Spleen (tissue), 11 donors: ENCODE results near the gene SH3RF3. TPM values are rescaled to one million over a fixed set of nuclear protein-coding genes. Genes with fewer than 3 reads are reported as not detected.

Experiments
- DNase-seq: peaks from one replicate; pipeline ENCODE4 v3.0.0-alpha.2; 2020
- H3K27ac ChIP-seq, 8 donors: fragments of 200-600 bp; sonication (generic) in 7 of 8; 1 replicate in 4 of 8; 2 replicates in 4 of 8; pipeline versions ENCODE4 v1.5.0 to v1.8.0; 2016 to 2021; ENCODE audit warnings: inconsistent platforms in 4 of 8, mild to moderate bottlenecking in 4 of 8, moderate library complexity in 1 of 8
- H3K27me3 ChIP-seq, 7 donors: fragments of 200-600 bp; sonication (generic) in 6 of 7; replicated peaks in 1 of 7; 1 replicate in 4 of 7; 2 replicates in 3 of 7; pipeline versions ENCODE4 v1.5.0 to v1.8.0; 2016 to 2021; ENCODE audit warnings: inconsistent platforms in 3 of 7, mild to moderate bottlenecking in 1 of 7
- H3K36me3 ChIP-seq, 6 donors: fragments of 200-600 bp; sonication (generic) in 5 of 6; 1 replicate in 4 of 6; 2 replicates in 2 of 6; pipeline versions ENCODE4 v1.5.0 to v1.8.0; 2016 to 2021; ENCODE audit warnings: inconsistent platforms in 2 of 6
- H3K4me1 ChIP-seq, 6 donors: fragments of 200-600 bp; sonication (generic) in 5 of 6; 1 replicate in 3 of 6; 2 replicates in 3 of 6; pipeline versions ENCODE4 v1.5.0 to v1.8.0; 2016 to 2021; ENCODE audit warnings: inconsistent platforms in 3 of 6
- H3K4me3 ChIP-seq, 8 donors: fragments of 200-600 bp; sonication (generic) in 7 of 8; 1 replicate in 4 of 8; 2 replicates in 4 of 8; pipeline versions ENCODE4 v1.5.0 to v1.8.0; 2016 to 2021; ENCODE audit warnings: inconsistent platforms in 4 of 8, mild to moderate bottlenecking in 4 of 8, moderate library complexity in 2 of 8
- H3K9me3 ChIP-seq, 8 donors: fragments of 200-600 bp; sonication (generic) in 7 of 8; 1 replicate in 4 of 8; 2 replicates in 4 of 8; pipeline versions ENCODE4 v1.5.0 to v1.8.0; 2016 to 2021; ENCODE audit warnings: inconsistent platforms in 4 of 8
- POLR2A ChIP-seq, 3 donors: fragments of 450-650 bp; IDR thresholded peaks; one replicate each; pipeline ENCODE4 v1.5.1; 2017; ENCODE audit warnings: antibody characterized with exemption in 3 of 3, mild to moderate bottlenecking in 1 of 3
- POLR2AphosphoS5 ChIP-seq, 3 donors: sonication (generic); formaldehyde crosslinking; IDR thresholded peaks; one replicate each; pipeline ENCODE4 v1.5.1; 2017; ENCODE audit warnings: antibody characterized with exemption in 3 of 3
- WGBS, 5 donors: extraction: QIAGEN DNeasy Blood & Tissue Kit in 3 of 5; methylation state at CpG; one replicate each; pipeline versions ENCODE4 v1.1.5 to v1.1.7; 2013 to 2018; 5-methylcytosine and 5-hydroxymethylcytosine counted together
- intact Hi-C: fragments of 100-400 bp; cut with DNase I; formaldehyde crosslinking; loops from one replicate; pipeline ENCODE4 v1.15.0; 2023; ENCODE audit warnings: low total_unique reads
- polyA plus RNA-seq, 3 donors: library from polyadenylated mRNA; stranded (reverse); fragments of 200-250 nt; gene quantifications; one replicate each; pipeline ENCODE4 v1.2.1, GENCODE V29; 2013
- total RNA-seq, 7 donors: library from RNA; depleted of rRNA in 3 of 7; stranded (reverse); fragments of >200 nt in 3 of 7; fragmentation: NEBNext Ultra II Directional in 4 of 7; extraction: Animal tissue kit (Norgen Biotek cat#: 25700) in 4 of 7; gene quantifications; one replicate each; pipeline versions ENCODE4 v1.1.0 to v1.2.1, GENCODE V29; 2016 to 2021
- TF ChIP-seq, protein P1 (sequence below), 11 experiments: fragments of 200-600 bp in 7 of 11; fragments of 450-650 bp in 4 of 11; sonication (generic) in 4 of 11; IDR thresholded peaks in 8 of 11; conservative IDR thresholded peaks in 3 of 11; 1 replicate in 7 of 11; 2 replicates in 4 of 11; pipeline versions ENCODE4 v1.4.0 to v1.8.0; 2016 to 2021; ENCODE audit warnings: antibody characterized with exemption in 11 of 11, inconsistent platforms in 4 of 11, mild to moderate bottlenecking in 1 of 11
- donor health status: healthy with polysubstance abuse.
- donor health status: DM: no; HTN: no; CAD: no; lungs with moderate emphysema.
- donor health status: DM: no; HTN: no; CAD: no.
- donor health status: Bipolar disorder and iron deficiency.
- donor health status: healthy.
- donor health status: DM: no; HTN: no; CAD: no.
- donor health status: DM: yes; HTN: yes; CAD: no.

Gene SH3RF3
- total and polyA plus RNA-seq, 10 donors = 1.3 to 7.6 (median 4.7) TPM

DNA sequence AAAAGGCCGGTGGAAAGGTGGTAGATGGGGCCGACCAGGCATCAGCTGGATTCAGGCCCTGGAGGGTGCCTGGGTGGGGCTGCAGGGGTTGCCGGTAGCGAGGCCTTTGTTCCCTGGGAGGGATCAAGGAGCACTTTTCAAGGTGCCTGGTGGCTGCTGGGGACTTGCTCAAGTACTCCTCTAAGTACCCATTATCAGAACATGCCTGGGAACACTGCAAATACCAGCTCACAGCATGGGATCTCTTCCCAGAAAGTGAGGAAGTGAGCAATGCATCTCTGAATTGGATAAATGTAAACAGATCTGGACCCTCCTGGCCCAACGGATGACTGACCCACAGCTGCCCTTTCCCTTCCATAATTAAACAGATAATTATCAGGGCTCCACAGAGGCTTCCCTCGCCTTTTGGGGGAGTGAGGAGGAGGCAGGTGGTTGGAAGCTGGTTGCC, 210.5 kb downstream of the SH3RF3 start:
- peaks cover 0 to 5% (median 0%) of the 10 kb centered on the region in 7 donors for H3K27me3 ChIP-seq

DNA sequence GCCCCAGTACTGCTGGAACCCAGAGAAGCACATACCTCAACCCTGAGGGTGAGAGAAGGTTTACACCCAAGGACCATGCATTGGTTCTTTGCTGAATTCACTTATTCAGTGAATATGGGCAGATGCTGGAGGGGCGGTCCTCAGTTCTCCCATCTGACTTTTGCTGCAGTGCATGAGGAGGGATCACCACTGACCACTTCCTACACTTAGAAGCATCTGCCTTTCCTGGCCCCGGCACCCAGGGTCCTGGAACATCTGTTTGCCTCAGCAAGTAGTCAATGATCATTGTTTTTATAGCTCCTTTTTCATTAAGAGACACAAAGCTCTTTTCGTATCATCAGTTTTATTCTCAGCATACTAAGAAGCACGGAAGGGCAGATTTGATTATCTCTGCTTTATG, 211.4 kb downstream of the SH3RF3 start:
- DNase-seq = no peak
- intact Hi-C loops = no loop called here
- Histone ChIP-seq H3K4me3 (no peak overlapping the region), H3K27ac (no peak overlapping the region), H3K27me3 (peaks cover 0 to 5% (median 0%) of the 10 kb centered on the region in 7 donors), H3K4me1 (peaks cover 0 to 16% (median 12%) of the 10 kb centered on the region in 6 donors), H3K9me3 (no peaks in the 10 kb centered on the region), H3K36me3 (no peaks in the 10 kb centered on the region)
- 77 to 98% (median 92%) methylated on average over 4 of the region's 4 CpGs for WGBS, 5 donors
- TF ChIP-seq POLR2A (IDR thresholded peaks at IDR 0.05) (no peak), POLR2AphosphoS5 (IDR thresholded peaks at IDR 0.05) (no peak)
- TF ChIP-seq, protein P1, sequence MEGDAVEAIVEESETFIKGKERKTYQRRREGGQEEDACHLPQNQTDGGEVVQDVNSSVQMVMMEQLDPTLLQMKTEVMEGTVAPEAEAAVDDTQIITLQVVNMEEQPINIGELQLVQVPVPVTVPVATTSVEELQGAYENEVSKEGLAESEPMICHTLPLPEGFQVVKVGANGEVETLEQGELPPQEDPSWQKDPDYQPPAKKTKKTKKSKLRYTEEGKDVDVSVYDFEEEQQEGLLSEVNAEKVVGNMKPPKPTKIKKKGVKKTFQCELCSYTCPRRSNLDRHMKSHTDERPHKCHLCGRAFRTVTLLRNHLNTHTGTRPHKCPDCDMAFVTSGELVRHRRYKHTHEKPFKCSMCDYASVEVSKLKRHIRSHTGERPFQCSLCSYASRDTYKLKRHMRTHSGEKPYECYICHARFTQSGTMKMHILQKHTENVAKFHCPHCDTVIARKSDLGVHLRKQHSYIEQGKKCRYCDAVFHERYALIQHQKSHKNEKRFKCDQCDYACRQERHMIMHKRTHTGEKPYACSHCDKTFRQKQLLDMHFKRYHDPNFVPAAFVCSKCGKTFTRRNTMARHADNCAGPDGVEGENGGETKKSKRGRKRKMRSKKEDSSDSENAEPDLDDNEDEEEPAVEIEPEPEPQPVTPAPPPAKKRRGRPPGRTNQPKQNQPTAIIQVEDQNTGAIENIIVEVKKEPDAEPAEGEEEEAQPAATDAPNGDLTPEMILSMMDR (IDR thresholded peaks at IDR 0.05 in 8 of 11, conservative IDR thresholded peaks at IDR 0.05 in 3 of 11) = no peak

More for the DNA sequence above, 210.5 kb downstream of the SH3RF3 start:
- H3K9me3 ChIP-seq = no peaks in the 10 kb centered on the region
- H3K4me3 ChIP-seq = no peak overlapping the region
- no peak for DNase-seq
- 87 to 96% (median 91%) methylated on average over 6 of the region's 6 CpGs for WGBS, 5 donors
- H3K36me3 ChIP-seq = no peaks in the 10 kb centered on the region
- H3K4me1 ChIP-seq = peaks cover 0 to 24% (median 21%) of the 10 kb centered on the region in 6 donors
- no peak for TF ChIP-seq POLR2A (IDR thresholded peaks at IDR 0.05)
- TF ChIP-seq, protein P1 (IDR thresholded peaks at IDR 0.05 in 8 of 11, conservative IDR thresholded peaks at IDR 0.05 in 3 of 11) = no peak
- no peak for TF ChIP-seq POLR2AphosphoS5 (IDR thresholded peaks at IDR 0.05)
- intact Hi-C loops = no loop called here
- no peak overlapping the region for H3K27ac ChIP-seq

DNA sequence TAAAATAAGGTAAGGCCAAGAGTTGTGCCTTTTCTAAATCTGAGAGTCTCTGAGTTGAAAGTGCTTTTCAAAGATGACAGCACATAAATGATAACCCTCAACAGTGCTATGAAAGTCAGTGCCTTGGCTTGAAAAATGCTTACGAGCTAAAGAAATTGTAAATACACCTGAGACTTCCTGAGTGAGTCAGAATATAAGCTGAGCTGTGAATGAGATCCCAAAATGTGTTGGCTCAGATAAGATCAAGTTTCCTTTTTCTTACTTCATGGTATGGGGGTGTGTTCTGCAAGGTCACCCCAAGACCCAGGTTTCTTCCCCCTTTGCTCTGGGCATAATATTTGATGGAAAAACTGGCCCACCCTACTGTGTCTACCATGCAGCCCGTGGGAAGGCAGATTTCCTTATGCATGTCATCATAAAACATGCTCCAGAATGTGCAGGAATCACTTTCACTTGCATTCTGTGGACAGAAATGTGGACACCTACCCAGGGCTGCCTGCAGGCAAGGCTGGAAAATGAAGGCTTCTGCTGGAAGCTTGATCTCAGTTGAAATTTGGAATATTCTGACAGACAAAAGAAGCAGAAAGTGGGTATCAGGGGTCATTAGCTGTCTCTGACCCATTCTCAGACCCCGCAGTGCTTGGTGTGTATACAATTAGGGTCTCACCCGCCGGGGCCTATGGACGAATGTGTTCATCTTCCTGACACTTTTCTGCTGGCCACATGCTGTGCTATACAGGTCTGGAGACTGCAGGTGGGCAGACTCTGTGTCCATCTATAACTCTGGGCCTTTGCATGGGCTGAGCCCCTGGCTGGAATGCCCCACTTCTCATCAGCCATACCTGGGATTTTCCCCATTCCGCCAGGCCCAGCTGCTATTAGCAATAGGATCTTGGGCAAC, 212.6 kb downstream of the SH3RF3 start:
- no peak overlapping the region for H3K4me3 ChIP-seq
- DNase-seq = no peak
- TF ChIP-seq POLR2AphosphoS5 (IDR thresholded peaks at IDR 0.05) = no peak
- TF ChIP-seq, protein P1 (IDR thresholded peaks at IDR 0.05 in 8 of 11, conservative IDR thresholded peaks at IDR 0.05 in 3 of 11) = no peak
- TF ChIP-seq POLR2A (IDR thresholded peaks at IDR 0.05) = no peak
- peaks cover 0 to 5% (median 0%) of the 10 kb centered on the region in 7 donors for H3K27me3 ChIP-seq
- H3K9me3 ChIP-seq = no peaks in the 10 kb centered on the region
- peaks cover 0 to 4% (median 1%) of the 10 kb centered on the region in 6 donors for H3K4me1 ChIP-seq
- 77 to 88% (median 82%) methylated on average over 6 to 7 of the region's 7 CpGs for WGBS, 5 donors
- H3K27ac ChIP-seq = no peak overlapping the region
- intact Hi-C loops = no loop called here
- H3K36me3 ChIP-seq = no peaks in the 10 kb centered on the region

DNA sequence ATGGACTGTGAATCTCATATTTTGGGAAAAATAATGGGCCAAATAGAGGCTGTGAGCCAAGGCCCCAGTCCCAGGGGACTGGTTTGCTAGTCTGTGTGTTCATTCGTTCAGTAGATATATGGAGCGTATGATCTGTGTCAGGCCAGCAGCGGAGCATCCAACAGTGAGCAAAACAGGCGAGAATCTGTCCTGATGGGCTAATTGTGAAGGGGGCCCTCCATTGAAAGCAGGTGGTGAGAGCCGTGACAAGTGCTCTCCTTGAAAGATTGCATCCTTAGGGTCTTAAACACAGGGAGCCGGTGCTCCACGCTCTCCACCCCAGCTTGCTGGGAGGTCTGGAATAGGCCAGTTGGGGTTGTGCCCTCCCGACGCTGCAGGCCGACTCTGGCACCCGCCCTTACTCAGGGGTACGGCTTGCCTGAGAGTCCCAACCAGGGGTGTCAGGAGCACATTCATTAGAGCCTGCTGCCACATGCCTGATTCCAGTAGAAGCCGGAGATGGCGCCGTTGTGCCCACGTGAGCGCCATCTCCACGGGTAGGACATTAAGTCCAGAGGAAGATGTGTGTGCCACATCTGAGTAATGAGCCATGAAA, 213.3 kb downstream of the SH3RF3 start:
- intact Hi-C loops = no loop called here

More for the DNA sequence above, 213.3 kb downstream of the SH3RF3 start:
- Histone ChIP-seq H3K36me3 (no peaks in the 10 kb centered on the region), H3K27ac (no peak overlapping the region), H3K27me3 (peaks cover 0 to 2% (median 0%) of the 10 kb centered on the region in 7 donors), H3K9me3 (no peaks in the 10 kb centered on the region), H3K4me3 (no peak overlapping the region), H3K4me1 (peaks cover 0 to under 1% (median 0%) of the 10 kb centered on the region in 6 donors)
- TF ChIP-seq, protein P1 (IDR thresholded peaks at IDR 0.05 in 8 of 11, conservative IDR thresholded peaks at IDR 0.05 in 3 of 11) = no peak
- TF ChIP-seq POLR2AphosphoS5 (IDR thresholded peaks at IDR 0.05) (no peak), POLR2A (IDR thresholded peaks at IDR 0.05) (no peak)
- no peak for DNase-seq
- 93 to 98% (median 96%) methylated on average over 15 to 18 of the region's 18 CpGs for WGBS, 5 donors
